ENCODE results near the gene LYPLAL1. TPM values are rescaled to one million over a fixed set of nuclear protein-coding genes. Genes with fewer than 3 reads are reported as not detected.

LYPLAL1 gene
- total RNA-seq, 1 experiment from 2014 or later, result 41.3 TPM

DNA sequence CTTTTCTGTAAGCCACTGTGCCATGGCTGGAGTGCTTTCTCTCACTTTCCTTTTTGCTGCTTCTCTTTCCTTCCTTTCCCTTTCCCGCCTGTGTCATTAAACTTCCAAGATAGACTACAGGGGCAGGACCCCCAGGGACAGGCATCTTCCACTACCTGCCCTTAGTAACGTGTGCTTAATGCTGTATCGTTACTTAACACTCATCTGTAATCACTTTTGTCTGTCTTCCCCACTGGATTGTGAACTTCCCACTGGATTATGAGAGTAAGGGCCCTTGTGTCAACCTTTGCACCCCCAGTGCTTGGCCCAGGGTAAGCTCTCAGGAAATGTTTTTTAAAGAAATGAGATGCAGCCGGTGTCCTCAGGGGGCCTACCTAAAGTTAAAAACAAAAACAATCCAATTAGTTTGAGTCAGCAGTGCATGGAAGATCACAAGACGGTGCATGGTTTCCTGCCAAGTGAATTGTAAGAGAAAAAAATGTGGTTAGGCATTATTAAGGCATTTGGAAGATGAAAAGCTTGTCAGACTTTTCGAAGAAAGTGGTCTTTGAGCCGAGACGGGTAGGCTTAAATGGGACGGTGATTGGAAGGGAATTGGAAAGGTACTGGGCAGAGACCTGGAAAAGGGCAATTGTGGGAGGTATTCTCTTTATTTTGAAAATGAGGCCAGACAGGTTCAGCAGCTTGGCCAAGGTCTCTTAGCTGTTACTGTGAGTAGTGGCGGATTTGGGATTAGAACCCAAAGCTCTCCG is 958 bp downstream of the LYPLAL1 start:
- BruUV-seq (replicated peaks), result TSS peak; percentile 62
- TF ChIP-seq SIN3A (IDR thresholded peaks at IDR 0.05; ENCODE audit: borderline replicate concordance, insufficient read depth, low read depth, low read length) (no peak), POLR2AphosphoS5 (IDR thresholded peaks at IDR 0.05; ENCODE audit: low read depth, low read length) (no peak), TCF7L2 (IDR thresholded peaks at IDR 0.05; ENCODE audit: low read depth, low read length) (no peak)
- POLR2A ChIA-PET, result no interaction called here

GRCh38 chr1:219175212-219175564 is 1.5 kb downstream of the LYPLAL1 start:
- CTCF ChIA-PET, result no interaction called here
- H3K27ac ChIP-seq (ENCODE audit: low read length), result peak overlapping the region; percentile 91
- H3K36me3 ChIP-seq (ENCODE audit: control insufficient read depth, insufficient read depth, low read length), result peaks cover 10% of the 10 kb centered on the region
- no peaks in the 10 kb centered on the region for H3K27me3 ChIP-seq (ENCODE audit: control insufficient read depth, insufficient read depth, low read length)
- POLR2A ChIA-PET, result no interaction called here
- in situ Hi-C loops (cut with HindIII; ENCODE audit: low pct_unique_long_range_greater_than_20kb, low sequenced_read_pairs) (no loop called here), intact Hi-C loops (cut with micrococcal nuclease; ENCODE audit: unreplicated experiment) (no loop called here)
- peaks cover 15% of the 10 kb centered on the region; the same call in 1 of the 2 replicates for H3K4me1 ChIP-seq (ENCODE audit: control insufficient read depth, insufficient read depth, low read length)
- DNase-seq (ENCODE audit: low read depth, low spot score), result no peak
- H3K4me3 ChIP-seq (ENCODE audit: low read depth in 2 of 2, low read length in 2 of 2), result peak overlapping the region; percentile 74 to 88
- ATAC-seq, result no peak
- TF ChIP-seq TCF7L2 (IDR thresholded peaks at IDR 0.05; ENCODE audit: low read depth, low read length) (no peak), SIN3A (IDR thresholded peaks at IDR 0.05; ENCODE audit: borderline replicate concordance, insufficient read depth, low read depth, low read length) (no peak), POLR2AphosphoS5 (IDR thresholded peaks at IDR 0.05; ENCODE audit: low read depth, low read length) (no peak)
- TF ChIP-seq, protein P1, sequence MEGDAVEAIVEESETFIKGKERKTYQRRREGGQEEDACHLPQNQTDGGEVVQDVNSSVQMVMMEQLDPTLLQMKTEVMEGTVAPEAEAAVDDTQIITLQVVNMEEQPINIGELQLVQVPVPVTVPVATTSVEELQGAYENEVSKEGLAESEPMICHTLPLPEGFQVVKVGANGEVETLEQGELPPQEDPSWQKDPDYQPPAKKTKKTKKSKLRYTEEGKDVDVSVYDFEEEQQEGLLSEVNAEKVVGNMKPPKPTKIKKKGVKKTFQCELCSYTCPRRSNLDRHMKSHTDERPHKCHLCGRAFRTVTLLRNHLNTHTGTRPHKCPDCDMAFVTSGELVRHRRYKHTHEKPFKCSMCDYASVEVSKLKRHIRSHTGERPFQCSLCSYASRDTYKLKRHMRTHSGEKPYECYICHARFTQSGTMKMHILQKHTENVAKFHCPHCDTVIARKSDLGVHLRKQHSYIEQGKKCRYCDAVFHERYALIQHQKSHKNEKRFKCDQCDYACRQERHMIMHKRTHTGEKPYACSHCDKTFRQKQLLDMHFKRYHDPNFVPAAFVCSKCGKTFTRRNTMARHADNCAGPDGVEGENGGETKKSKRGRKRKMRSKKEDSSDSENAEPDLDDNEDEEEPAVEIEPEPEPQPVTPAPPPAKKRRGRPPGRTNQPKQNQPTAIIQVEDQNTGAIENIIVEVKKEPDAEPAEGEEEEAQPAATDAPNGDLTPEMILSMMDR (IDR thresholded peaks at IDR 0.05), result no peak
- TF ChIP-seq, protein P2, sequence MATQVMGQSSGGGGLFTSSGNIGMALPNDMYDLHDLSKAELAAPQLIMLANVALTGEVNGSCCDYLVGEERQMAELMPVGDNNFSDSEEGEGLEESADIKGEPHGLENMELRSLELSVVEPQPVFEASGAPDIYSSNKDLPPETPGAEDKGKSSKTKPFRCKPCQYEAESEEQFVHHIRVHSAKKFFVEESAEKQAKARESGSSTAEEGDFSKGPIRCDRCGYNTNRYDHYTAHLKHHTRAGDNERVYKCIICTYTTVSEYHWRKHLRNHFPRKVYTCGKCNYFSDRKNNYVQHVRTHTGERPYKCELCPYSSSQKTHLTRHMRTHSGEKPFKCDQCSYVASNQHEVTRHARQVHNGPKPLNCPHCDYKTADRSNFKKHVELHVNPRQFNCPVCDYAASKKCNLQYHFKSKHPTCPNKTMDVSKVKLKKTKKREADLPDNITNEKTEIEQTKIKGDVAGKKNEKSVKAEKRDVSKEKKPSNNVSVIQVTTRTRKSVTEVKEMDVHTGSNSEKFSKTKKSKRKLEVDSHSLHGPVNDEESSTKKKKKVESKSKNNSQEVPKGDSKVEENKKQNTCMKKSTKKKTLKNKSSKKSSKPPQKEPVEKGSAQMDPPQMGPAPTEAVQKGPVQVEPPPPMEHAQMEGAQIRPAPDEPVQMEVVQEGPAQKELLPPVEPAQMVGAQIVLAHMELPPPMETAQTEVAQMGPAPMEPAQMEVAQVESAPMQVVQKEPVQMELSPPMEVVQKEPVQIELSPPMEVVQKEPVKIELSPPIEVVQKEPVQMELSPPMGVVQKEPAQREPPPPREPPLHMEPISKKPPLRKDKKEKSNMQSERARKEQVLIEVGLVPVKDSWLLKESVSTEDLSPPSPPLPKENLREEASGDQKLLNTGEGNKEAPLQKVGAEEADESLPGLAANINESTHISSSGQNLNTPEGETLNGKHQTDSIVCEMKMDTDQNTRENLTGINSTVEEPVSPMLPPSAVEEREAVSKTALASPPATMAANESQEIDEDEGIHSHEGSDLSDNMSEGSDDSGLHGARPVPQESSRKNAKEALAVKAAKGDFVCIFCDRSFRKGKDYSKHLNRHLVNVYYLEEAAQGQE (IDR thresholded peaks at IDR 0.05; ENCODE audit: insufficient read depth in 1 of 2, low read depth in 2 of 2, low read length in 1 of 2), result no peak
- no peaks in the 10 kb centered on the region for H3K9me3 ChIP-seq (ENCODE audit: control insufficient read depth, insufficient read depth, low read depth, low read length)
- no TSS peak for BruUV-seq (replicated peaks)

More for the DNA sequence above, 958 bp downstream of the LYPLAL1 start:
- Histone ChIP-seq H3K4me3 (ENCODE audit: low read depth in 2 of 2, low read length in 2 of 2) (peak overlapping the region; percentile 74 to 88), H3K9me3 (ENCODE audit: control insufficient read depth, insufficient read depth, low read depth, low read length) (no peaks in the 10 kb centered on the region), H3K36me3 (ENCODE audit: control insufficient read depth, insufficient read depth, low read length) (peaks cover 10% of the 10 kb centered on the region), H3K27ac (ENCODE audit: low read length) (peak overlapping the region; percentile 91), H3K4me1 (ENCODE audit: control insufficient read depth, insufficient read depth, low read length) (peaks cover 15% of the 10 kb centered on the region; the same call in 1 of the 2 replicates), H3K27me3 (ENCODE audit: control insufficient read depth, insufficient read depth, low read length) (no peaks in the 10 kb centered on the region)
- intact Hi-C loops (cut with micrococcal nuclease; ENCODE audit: unreplicated experiment) (no loop called here), in situ Hi-C loops (cut with HindIII; ENCODE audit: low pct_unique_long_range_greater_than_20kb, low sequenced_read_pairs) (no loop called here)
- CTCF ChIA-PET, result interaction anchor here (0.7 kb wide), 1 partner anchor 186 kb away, joined by 3 read pairs; no protein-coding TSS in a partner anchor
- ATAC-seq (peak; percentile 8; the same call in 1 of the 2 replicates), DNase-seq (ENCODE audit: low read depth, low spot score) (no peak)

GRCh38 chr1:219176168-219176567 is 2.5 kb downstream of the LYPLAL1 start:
- BruUV-seq (replicated peaks), result no TSS peak
- ChIA-PET POLR2A (no interaction called here), CTCF (no interaction called here)
- TF ChIP-seq SIN3A (IDR thresholded peaks at IDR 0.05; ENCODE audit: borderline replicate concordance, insufficient read depth, low read depth, low read length), result no peak
- TF ChIP-seq, protein P2 (IDR thresholded peaks at IDR 0.05; ENCODE audit: insufficient read depth in 1 of 2, low read depth in 2 of 2, low read length in 1 of 2), result no peak
- TF ChIP-seq, protein P1 (IDR thresholded peaks at IDR 0.05), result no peak
- no peak for TF ChIP-seq TCF7L2 (IDR thresholded peaks at IDR 0.05; ENCODE audit: low read depth, low read length)
- DNase-seq (ENCODE audit: low read depth, low spot score) (no peak), ATAC-seq (no peak)
- Histone ChIP-seq H3K27ac (ENCODE audit: low read length) (no peak overlapping the region), H3K27me3 (ENCODE audit: control insufficient read depth, insufficient read depth, low read length) (no peaks in the 10 kb centered on the region), H3K36me3 (ENCODE audit: control insufficient read depth, insufficient read depth, low read length) (peaks cover 10% of the 10 kb centered on the region), H3K4me3 (ENCODE audit: low read depth in 2 of 2, low read length in 2 of 2) (no peak overlapping the region), H3K9me3 (ENCODE audit: control insufficient read depth, insufficient read depth, low read depth, low read length) (no peaks in the 10 kb centered on the region), H3K4me1 (ENCODE audit: control insufficient read depth, insufficient read depth, low read length) (peaks cover 15% of the 10 kb centered on the region; the same call in 1 of the 2 replicates)
- intact Hi-C loops (cut with micrococcal nuclease; ENCODE audit: unreplicated experiment) (no loop called here), in situ Hi-C loops (cut with HindIII; ENCODE audit: low pct_unique_long_range_greater_than_20kb, low sequenced_read_pairs) (no loop called here)
